GM12878 (cell line): ENCODE data around the gene REPS1. TPM values are rescaled to one million over a fixed set of nuclear protein-coding genes. Genes with fewer than 3 reads are reported as not detected.

Source experiments
- RBBP5 ChIP-seq: fragments of 200-600 bp; sonication (generic); conservative IDR thresholded peaks from 2 replicates; pipeline ENCODE4 v1.6.1; 2016
- SREBF2 ChIP-seq: IDR thresholded peaks from 2 replicates; pipeline ENCODE4 v1.6.1; 2012; ENCODE audit warnings: mild to moderate bottlenecking, low read length
- SUZ12 ChIP-seq: fragments of 200-600 bp; sonication (generic); IDR thresholded peaks from one replicate; pipeline ENCODE4 v1.6.1; 2018; ENCODE audit warnings: antibody characterized with exemption, mild to moderate bottlenecking; ENCODE audit not compliant: unreplicated experiment
- polyA plus RNA-seq, 11 experiments: library from polyadenylated mRNA; depleted of rRNA in 4 of 11; unstranded in 6 of 11; stranded (reverse) in 5 of 11; fragments of >200 nt; fragmentation: Nextera tagmentation in 4 of 11; fragmentation: Illumina TruSeq in 1 of 11; extraction: Ambion mirVana in 4 of 11; extraction: Trizol in 1 of 11; gene quantifications; 1 replicate in 1 of 11; 2 replicates in 10 of 11; pipeline versions ENCODE4 v1.2.1 to v1.2.3, GENCODE V29; 2011 to 2016; ENCODE audit warnings: inconsistent platforms in 2 of 11, missing spikeins in 2 of 11, low read depth in 1 of 11
- total RNA-seq, 4 experiments: library from RNA; depleted of rRNA in 3 of 4; stranded (reverse); fragments of >200 nt in 3 of 4; fragmentation: Illumina TruSeq in 1 of 4; extraction: Trizol in 1 of 4; gene quantifications; 2 replicates each; pipeline versions ENCODE4 v1.2.1 to v1.2.3, GENCODE V29; 2013 to 2021
- TF ChIP-seq, protein P1 (sequence below): fragments of 450-650 bp; IDR thresholded peaks from 2 replicates; pipeline ENCODE4 v1.6.1; 2017; ENCODE audit warnings: mild to moderate bottlenecking, moderate library complexity
- TF ChIP-seq, protein P2 (sequence below), 3 experiments: IDR thresholded peaks in 2 of 3; conservative IDR thresholded peaks in 1 of 3; 2 replicates each; pipeline ENCODE4 v1.5.1; 2011; ENCODE audit warnings: low read depth in 3 of 3, low read length in 3 of 3, mild to moderate bottlenecking in 3 of 3, control low read depth in 2 of 3, moderate library complexity in 2 of 3, inconsistent platforms in 1 of 3, mixed read lengths in 1 of 3; ENCODE audit not compliant: control insufficient read depth in 2 of 3, insufficient read depth in 1 of 3; ENCODE audit errors: extremely low read depth in 1 of 3
- TF ChIP-seq, protein P3 (sequence below): fragments of 450-650 bp; IDR thresholded peaks from 2 replicates; pipeline ENCODE4 v1.6.1; 2016; ENCODE audit warnings: mild to moderate bottlenecking, moderate library complexity, borderline replicate concordance

The REPS1 gene
- total and polyA plus RNA-seq, 10 of the 15 experiments (the other 5 are each of a cell fraction or from before 2014, with no cell fraction given) = 13.7 to 59.3 (median 31.7) TPM

DNA sequence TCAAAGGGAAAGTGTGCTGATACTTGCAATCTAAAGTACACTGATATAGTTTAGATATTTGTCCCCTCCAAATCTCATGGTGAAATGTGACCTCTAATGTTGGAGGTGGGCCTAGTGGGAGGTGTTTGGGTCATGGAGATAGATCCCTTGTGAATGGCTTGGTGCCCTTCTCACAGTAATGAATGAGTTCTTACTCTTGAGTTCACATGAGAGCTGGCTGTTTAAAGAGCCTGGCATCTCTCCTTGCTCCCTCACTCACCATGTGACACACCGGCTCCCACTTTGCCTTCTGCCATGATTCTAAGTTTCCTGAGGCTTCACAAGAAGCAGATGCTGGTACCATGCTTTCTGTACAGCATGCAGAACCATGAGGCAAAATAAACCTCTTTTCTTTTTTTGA is 78.1 kb downstream of the REPS1 start (continued):
- TF ChIP-seq, protein P1, sequence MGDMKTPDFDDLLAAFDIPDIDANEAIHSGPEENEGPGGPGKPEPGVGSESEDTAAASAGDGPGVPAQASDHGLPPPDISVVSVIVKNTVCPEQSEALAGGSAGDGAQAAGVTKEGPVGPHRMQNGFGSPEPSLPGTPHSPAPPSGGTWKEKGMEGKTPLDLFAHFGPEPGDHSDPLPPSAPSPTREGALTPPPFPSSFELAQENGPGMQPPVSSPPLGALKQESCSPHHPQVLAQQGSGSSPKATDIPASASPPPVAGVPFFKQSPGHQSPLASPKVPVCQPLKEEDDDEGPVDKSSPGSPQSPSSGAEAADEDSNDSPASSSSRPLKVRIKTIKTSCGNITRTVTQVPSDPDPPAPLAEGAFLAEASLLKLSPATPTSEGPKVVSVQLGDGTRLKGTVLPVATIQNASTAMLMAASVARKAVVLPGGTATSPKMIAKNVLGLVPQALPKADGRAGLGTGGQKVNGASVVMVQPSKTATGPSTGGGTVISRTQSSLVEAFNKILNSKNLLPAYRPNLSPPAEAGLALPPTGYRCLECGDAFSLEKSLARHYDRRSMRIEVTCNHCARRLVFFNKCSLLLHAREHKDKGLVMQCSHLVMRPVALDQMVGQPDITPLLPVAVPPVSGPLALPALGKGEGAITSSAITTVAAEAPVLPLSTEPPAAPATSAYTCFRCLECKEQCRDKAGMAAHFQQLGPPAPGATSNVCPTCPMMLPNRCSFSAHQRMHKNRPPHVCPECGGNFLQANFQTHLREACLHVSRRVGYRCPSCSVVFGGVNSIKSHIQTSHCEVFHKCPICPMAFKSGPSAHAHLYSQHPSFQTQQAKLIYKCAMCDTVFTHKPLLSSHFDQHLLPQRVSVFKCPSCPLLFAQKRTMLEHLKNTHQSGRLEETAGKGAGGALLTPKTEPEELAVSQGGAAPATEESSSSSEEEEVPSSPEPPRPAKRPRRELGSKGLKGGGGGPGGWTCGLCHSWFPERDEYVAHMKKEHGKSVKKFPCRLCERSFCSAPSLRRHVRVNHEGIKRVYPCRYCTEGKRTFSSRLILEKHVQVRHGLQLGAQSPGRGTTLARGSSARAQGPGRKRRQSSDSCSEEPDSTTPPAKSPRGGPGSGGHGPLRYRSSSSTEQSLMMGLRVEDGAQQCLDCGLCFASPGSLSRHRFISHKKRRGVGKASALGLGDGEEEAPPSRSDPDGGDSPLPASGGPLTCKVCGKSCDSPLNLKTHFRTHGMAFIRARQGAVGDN = no peak
- TF ChIP-seq RBBP5 (no peak), SREBF2 (no peak), SUZ12 (no peak)
- TF ChIP-seq, protein P2, sequence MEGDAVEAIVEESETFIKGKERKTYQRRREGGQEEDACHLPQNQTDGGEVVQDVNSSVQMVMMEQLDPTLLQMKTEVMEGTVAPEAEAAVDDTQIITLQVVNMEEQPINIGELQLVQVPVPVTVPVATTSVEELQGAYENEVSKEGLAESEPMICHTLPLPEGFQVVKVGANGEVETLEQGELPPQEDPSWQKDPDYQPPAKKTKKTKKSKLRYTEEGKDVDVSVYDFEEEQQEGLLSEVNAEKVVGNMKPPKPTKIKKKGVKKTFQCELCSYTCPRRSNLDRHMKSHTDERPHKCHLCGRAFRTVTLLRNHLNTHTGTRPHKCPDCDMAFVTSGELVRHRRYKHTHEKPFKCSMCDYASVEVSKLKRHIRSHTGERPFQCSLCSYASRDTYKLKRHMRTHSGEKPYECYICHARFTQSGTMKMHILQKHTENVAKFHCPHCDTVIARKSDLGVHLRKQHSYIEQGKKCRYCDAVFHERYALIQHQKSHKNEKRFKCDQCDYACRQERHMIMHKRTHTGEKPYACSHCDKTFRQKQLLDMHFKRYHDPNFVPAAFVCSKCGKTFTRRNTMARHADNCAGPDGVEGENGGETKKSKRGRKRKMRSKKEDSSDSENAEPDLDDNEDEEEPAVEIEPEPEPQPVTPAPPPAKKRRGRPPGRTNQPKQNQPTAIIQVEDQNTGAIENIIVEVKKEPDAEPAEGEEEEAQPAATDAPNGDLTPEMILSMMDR (IDR thresholded peaks at IDR 0.05 in 2 of 3, conservative IDR thresholded peaks at IDR 0.05 in 1 of 3; ENCODE audit: control insufficient read depth in 2 of 3, extremely low read depth in 1 of 3, insufficient read depth in 1 of 3, low read depth in 3 of 3, low read length in 3 of 3) = no peak
- TF ChIP-seq, protein P3, sequence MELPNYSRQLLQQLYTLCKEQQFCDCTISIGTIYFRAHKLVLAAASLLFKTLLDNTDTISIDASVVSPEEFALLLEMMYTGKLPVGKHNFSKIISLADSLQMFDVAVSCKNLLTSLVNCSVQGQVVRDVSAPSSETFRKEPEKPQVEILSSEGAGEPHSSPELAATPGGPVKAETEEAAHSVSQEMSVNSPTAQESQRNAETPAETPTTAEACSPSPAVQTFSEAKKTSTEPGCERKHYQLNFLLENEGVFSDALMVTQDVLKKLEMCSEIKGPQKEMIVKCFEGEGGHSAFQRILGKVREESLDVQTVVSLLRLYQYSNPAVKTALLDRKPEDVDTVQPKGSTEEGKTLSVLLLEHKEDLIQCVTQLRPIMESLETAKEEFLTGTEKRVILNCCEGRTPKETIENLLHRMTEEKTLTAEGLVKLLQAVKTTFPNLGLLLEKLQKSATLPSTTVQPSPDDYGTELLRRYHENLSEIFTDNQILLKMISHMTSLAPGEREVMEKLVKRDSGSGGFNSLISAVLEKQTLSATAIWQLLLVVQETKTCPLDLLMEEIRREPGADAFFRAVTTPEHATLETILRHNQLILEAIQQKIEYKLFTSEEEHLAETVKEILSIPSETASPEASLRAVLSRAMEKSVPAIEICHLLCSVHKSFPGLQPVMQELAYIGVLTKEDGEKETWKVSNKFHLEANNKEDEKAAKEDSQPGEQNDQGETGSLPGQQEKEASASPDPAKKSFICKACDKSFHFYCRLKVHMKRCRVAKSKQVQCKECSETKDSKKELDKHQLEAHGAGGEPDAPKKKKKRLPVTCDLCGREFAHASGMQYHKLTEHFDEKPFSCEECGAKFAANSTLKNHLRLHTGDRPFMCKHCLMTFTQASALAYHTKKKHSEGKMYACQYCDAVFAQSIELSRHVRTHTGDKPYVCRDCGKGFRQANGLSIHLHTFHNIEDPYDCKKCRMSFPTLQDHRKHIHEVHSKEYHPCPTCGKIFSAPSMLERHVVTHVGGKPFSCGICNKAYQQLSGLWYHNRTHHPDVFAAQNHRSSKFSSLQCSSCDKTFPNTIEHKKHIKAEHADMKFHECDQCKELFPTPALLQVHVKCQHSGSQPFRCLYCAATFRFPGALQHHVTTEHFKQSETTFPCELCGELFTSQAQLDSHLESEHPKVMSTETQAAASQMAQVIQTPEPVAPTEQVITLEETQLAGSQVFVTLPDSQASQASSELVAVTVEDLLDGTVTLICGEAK = no peak
